HEK293 (cell line): ENCODE results near the gene HOXA3.

Experiments
- GLIS1 ChIP-seq: fragments of 450-650 bp; formaldehyde crosslinking; IDR thresholded peaks from 2 replicates; pipeline ENCODE4 v1.5.1; 2016; ENCODE audit warnings: missing biosample characterization, missing genetic modification characterization
- HOXD13 ChIP-seq: sonication (generic); formaldehyde crosslinking; IDR thresholded peaks from 2 replicates; pipeline ENCODE4 v1.8.0; 2022; ENCODE audit warnings: missing genetic modification reagents, borderline replicate concordance
- KLF1 ChIP-seq: fragments of 450-650 bp; formaldehyde crosslinking; IDR thresholded peaks from 2 replicates; pipeline ENCODE4 v1.5.1; 2016; ENCODE audit warnings: missing biosample characterization, missing genetic modification characterization
- KLF10 ChIP-seq: fragments of 450-650 bp; IDR thresholded peaks from 2 replicates; pipeline ENCODE4 v1.5.1; 2018; ENCODE audit warnings: missing biosample characterization, mild to moderate bottlenecking, missing genetic modification characterization
- TCF7L2 ChIP-seq: IDR thresholded peaks from 2 replicates; pipeline ENCODE4 v1.6.1; 2011; ENCODE audit warnings: low read depth, mild to moderate bottlenecking, inconsistent platforms, low read length, moderate library complexity, borderline replicate concordance
- YY1 ChIP-seq: fragments of 450-650 bp; formaldehyde crosslinking; IDR thresholded peaks from 2 replicates; pipeline ENCODE4 v1.5.1; 2018; ENCODE audit warnings: missing biosample characterization, missing genetic modification characterization
- ZBTB17 ChIP-seq: fragments of 450-650 bp; formaldehyde crosslinking; IDR thresholded peaks from 2 replicates; pipeline ENCODE4 v1.5.1; 2016; ENCODE audit warnings: missing biosample characterization, missing genetic modification characterization
- ZBTB21 ChIP-seq: fragments of 450-650 bp; formaldehyde crosslinking; IDR thresholded peaks from 2 replicates; pipeline ENCODE4 v1.5.1; 2017; ENCODE audit warnings: missing biosample characterization, missing genetic modification characterization
- ZNF121 ChIP-seq: fragments of 450-650 bp; formaldehyde crosslinking; IDR thresholded peaks from 2 replicates; pipeline ENCODE4 v1.5.1; 2016; ENCODE audit warnings: missing biosample characterization, missing genetic modification characterization
- ZNF133 ChIP-seq: fragments of 450-650 bp; formaldehyde crosslinking; IDR thresholded peaks from 2 replicates; pipeline ENCODE4 v1.5.1; 2016; ENCODE audit warnings: missing biosample characterization, missing genetic modification characterization
- ZNF16 ChIP-seq: fragments of 450-650 bp; formaldehyde crosslinking; IDR thresholded peaks from 2 replicates; pipeline ENCODE4 v1.5.1; 2016; ENCODE audit warnings: low read depth, missing biosample characterization, missing genetic modification characterization
- ZNF239 ChIP-seq: fragments of 450-650 bp; formaldehyde crosslinking; IDR thresholded peaks from 2 replicates; pipeline ENCODE4 v1.5.1; 2016; ENCODE audit warnings: missing biosample characterization, missing genetic modification characterization
- ZNF354C ChIP-seq: fragments of 450-650 bp; formaldehyde crosslinking; IDR thresholded peaks from 2 replicates; pipeline ENCODE4 v1.5.1; 2016; ENCODE audit warnings: missing biosample characterization, missing genetic modification characterization, low read depth, borderline replicate concordance
- ZNF37A ChIP-seq: fragments of 450-650 bp; IDR thresholded peaks from 2 replicates; pipeline ENCODE4 v1.5.1; 2018; ENCODE audit warnings: missing biosample characterization, missing genetic modification characterization
- ZNF423 ChIP-seq: fragments of 450-650 bp; formaldehyde crosslinking; IDR thresholded peaks from 2 replicates; pipeline ENCODE4 v1.5.1; 2016; ENCODE audit warnings: missing biosample characterization, missing genetic modification characterization
- ZNF433 ChIP-seq: fragments of 450-650 bp; formaldehyde crosslinking; IDR thresholded peaks from 2 replicates; pipeline ENCODE4 v1.5.1; 2016; ENCODE audit warnings: missing biosample characterization, missing genetic modification characterization, low read depth
- ZNF48 ChIP-seq: fragments of 450-650 bp; formaldehyde crosslinking; IDR thresholded peaks from 2 replicates; pipeline ENCODE4 v1.5.1; 2016; ENCODE audit warnings: missing biosample characterization, missing genetic modification characterization
- ZNF510 ChIP-seq: fragments of 450-650 bp; formaldehyde crosslinking; IDR thresholded peaks from 2 replicates; pipeline ENCODE4 v1.5.1; 2018; ENCODE audit warnings: mild to moderate bottlenecking, missing genetic modification characterization, missing biosample characterization; ENCODE audit not compliant: insufficient replicate concordance
- ZNF529 ChIP-seq: fragments of 450-650 bp; formaldehyde crosslinking; IDR thresholded peaks from 2 replicates; pipeline ENCODE4 v1.5.1; 2017; ENCODE audit warnings: missing genetic modification characterization, missing biosample characterization; ENCODE audit not compliant: insufficient replicate concordance
- ZNF530 ChIP-seq: fragments of 450-650 bp; formaldehyde crosslinking; IDR thresholded peaks from 2 replicates; pipeline ENCODE4 v1.5.1; 2016; ENCODE audit warnings: low read depth, missing biosample characterization, missing genetic modification characterization
- ZNF561 ChIP-seq: fragments of 450-650 bp; IDR thresholded peaks from 2 replicates; pipeline ENCODE4 v1.5.1; 2018; ENCODE audit warnings: missing biosample characterization, missing genetic modification characterization, borderline replicate concordance
- ZNF585B ChIP-seq: fragments of 450-650 bp; formaldehyde crosslinking; IDR thresholded peaks from 2 replicates; pipeline ENCODE4 v1.5.1; 2016; ENCODE audit warnings: missing biosample characterization, missing genetic modification characterization
- ZNF621 ChIP-seq: fragments of 450-650 bp; formaldehyde crosslinking; IDR thresholded peaks from 2 replicates; pipeline ENCODE4 v1.5.1; 2017; ENCODE audit warnings: missing biosample characterization, missing genetic modification characterization
- ZNF626 ChIP-seq: fragments of 450-650 bp; sonication (Bioruptor Pico); formaldehyde crosslinking; IDR thresholded peaks from 2 replicates; pipeline ENCODE4 v1.5.1; 2018; ENCODE audit warnings: missing biosample characterization, missing genetic modification characterization, inconsistent platforms
- ZNF654 ChIP-seq: fragments of 450-650 bp; formaldehyde crosslinking; IDR thresholded peaks from 2 replicates; pipeline ENCODE4 v1.5.1; 2016; ENCODE audit warnings: low read depth, missing biosample characterization, missing genetic modification characterization
- ZNF837 ChIP-seq: fragments of 450-650 bp; formaldehyde crosslinking; IDR thresholded peaks from 2 replicates; pipeline ENCODE4 v1.5.1; 2016; ENCODE audit warnings: missing biosample characterization, missing genetic modification characterization
- ZSCAN16 ChIP-seq: fragments of 450-650 bp; formaldehyde crosslinking; IDR thresholded peaks from 2 replicates; pipeline ENCODE4 v1.5.1; 2016; ENCODE audit warnings: missing biosample characterization, missing genetic modification characterization
- ZXDB ChIP-seq: fragments of 450-650 bp; formaldehyde crosslinking; IDR thresholded peaks from 2 replicates; pipeline ENCODE4 v1.5.1; 2016; ENCODE audit warnings: missing biosample characterization, missing genetic modification characterization
- TF ChIP-seq, protein P1 (sequence below): fragments of 450-650 bp; formaldehyde crosslinking; IDR thresholded peaks from 2 replicates; pipeline ENCODE4 v1.5.1; 2016; ENCODE audit warnings: missing biosample characterization, missing genetic modification characterization
- TF ChIP-seq, protein P2 (sequence below): fragments of 450-650 bp; formaldehyde crosslinking; IDR thresholded peaks from 2 replicates; pipeline ENCODE4 v1.5.1; 2016; ENCODE audit warnings: missing biosample characterization, missing genetic modification characterization
- TF ChIP-seq, protein P3 (sequence below): fragments of 450-650 bp; formaldehyde crosslinking; IDR thresholded peaks from 2 replicates; pipeline ENCODE4 v1.5.1; 2016; ENCODE audit warnings: missing biosample characterization, missing genetic modification characterization
- TF ChIP-seq, protein P4 (sequence below): fragments of 450-650 bp; formaldehyde crosslinking; optimal IDR thresholded peaks from 2 replicates; pipeline ENCODE3; 2016; ENCODE audit warnings: missing biosample characterization, mild to moderate bottlenecking, missing genetic modification characterization
- TF ChIP-seq, protein P5 (sequence below): fragments of 450-650 bp; formaldehyde crosslinking; IDR thresholded peaks from 2 replicates; pipeline ENCODE4 v1.5.1; 2017; ENCODE audit warnings: missing biosample characterization, missing genetic modification characterization

HOXA3 gene

DNA sequence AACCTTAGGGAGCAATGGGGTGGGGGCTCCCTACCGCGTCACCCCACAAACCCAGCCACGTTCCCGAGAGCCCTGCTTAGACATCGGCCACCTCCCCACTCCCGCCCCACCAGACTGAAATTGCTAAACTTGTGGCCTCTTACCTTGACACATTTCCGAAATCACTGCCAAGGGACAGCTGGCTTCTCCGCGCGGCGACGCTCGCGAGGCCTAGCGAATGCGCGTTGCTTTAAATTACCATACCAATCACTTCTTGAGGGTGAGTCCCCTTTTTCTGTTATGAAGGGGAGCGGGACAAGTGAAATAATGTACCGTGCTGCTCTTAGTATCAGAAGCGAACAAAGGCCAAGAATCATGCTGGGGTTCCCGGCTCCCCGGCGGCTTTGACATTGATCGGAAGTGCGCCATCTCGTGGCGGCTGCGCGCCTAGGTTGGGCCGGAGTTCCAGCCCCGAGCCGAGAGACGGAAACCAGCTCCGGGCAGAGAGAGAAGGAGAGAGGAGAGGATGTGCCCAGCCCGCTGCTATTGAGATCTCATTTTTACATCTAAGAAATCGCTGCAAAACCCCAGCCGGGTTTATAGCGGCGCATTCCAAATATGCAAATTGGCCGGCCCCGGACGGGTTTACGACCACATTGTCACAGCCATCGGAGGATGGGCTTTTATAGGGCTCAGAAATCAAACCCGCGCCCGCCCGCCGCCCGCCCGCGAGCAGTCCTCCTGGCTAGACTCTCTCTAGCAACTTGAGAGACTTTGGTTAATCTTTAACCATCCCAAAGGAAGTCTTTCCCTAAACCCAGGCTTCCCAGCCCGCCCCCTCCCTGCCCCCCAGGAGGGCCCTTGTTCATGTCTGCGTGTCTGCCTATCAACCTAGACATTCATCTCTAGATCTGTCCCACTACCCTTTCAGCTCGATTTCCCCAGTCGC, 27.4 kb upstream of the HOXA3 start (continued):
- no peak; the same call in 1 of the 2 replicates for TF ChIP-seq YY1 (tag by site-specific recombination)
- TF ChIP-seq GLIS1 (tag by site-specific recombination) = peak; percentile 54
- 0 out of 2 replicates have a peak, but pooled peaks have one; percentile 18 for TF ChIP-seq ZNF561 (tag by site-specific recombination)
- no peak for TF ChIP-seq ZNF433 (tag by site-specific recombination)
- no peak for TF ChIP-seq ZNF121
- no peak for TF ChIP-seq ZNF37A (tag by site-specific recombination)
- no peak for TF ChIP-seq ZNF530
- no peak for TF ChIP-seq ZNF16
- TF ChIP-seq ZSCAN16 = no peak
- TF ChIP-seq ZNF133 (tag by site-specific recombination) = no peak
- TF ChIP-seq KLF1 = no peak
- TF ChIP-seq ZNF529 (tag by site-specific recombination) = no peak
- TF ChIP-seq ZNF48 = no peak
- no peak for TF ChIP-seq ZNF837
- no peak for TF ChIP-seq TCF7L2
- TF ChIP-seq, protein P1, sequence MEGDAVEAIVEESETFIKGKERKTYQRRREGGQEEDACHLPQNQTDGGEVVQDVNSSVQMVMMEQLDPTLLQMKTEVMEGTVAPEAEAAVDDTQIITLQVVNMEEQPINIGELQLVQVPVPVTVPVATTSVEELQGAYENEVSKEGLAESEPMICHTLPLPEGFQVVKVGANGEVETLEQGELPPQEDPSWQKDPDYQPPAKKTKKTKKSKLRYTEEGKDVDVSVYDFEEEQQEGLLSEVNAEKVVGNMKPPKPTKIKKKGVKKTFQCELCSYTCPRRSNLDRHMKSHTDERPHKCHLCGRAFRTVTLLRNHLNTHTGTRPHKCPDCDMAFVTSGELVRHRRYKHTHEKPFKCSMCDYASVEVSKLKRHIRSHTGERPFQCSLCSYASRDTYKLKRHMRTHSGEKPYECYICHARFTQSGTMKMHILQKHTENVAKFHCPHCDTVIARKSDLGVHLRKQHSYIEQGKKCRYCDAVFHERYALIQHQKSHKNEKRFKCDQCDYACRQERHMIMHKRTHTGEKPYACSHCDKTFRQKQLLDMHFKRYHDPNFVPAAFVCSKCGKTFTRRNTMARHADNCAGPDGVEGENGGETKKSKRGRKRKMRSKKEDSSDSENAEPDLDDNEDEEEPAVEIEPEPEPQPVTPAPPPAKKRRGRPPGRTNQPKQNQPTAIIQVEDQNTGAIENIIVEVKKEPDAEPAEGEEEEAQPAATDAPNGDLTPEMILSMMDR (tag by site-specific recombination) = peak; percentile 83
- TF ChIP-seq ZNF585B (tag by site-specific recombination) = no peak
- TF ChIP-seq, protein P2, sequence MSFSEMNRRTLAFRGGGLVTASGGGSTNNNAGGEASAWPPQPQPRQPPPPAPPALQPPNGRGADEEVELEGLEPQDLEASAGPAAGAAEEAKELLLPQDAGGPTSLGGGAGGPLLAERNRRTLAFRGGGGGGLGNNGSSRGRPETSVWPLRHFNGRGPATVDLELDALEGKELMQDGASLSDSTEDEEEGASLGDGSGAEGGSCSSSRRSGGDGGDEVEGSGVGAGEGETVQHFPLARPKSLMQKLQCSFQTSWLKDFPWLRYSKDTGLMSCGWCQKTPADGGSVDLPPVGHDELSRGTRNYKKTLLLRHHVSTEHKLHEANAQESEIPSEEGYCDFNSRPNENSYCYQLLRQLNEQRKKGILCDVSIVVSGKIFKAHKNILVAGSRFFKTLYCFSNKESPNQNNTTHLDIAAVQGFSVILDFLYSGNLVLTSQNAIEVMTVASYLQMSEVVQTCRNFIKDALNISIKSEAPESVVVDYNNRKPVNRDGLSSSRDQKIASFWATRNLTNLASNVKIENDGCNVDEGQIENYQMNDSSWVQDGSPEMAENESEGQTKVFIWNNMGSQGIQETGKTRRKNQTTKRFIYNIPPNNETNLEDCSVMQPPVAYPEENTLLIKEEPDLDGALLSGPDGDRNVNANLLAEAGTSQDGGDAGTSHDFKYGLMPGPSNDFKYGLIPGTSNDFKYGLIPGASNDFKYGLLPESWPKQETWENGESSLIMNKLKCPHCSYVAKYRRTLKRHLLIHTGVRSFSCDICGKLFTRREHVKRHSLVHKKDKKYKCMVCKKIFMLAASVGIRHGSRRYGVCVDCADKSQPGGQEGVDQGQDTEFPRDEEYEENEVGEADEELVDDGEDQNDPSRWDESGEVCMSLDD (tag by site-specific recombination) = peak; percentile 87
- TF ChIP-seq ZNF621 (tag by site-specific recombination) = no peak
- TF ChIP-seq ZBTB17 (tag by site-specific recombination) = no peak; the same call in none of the 2 replicates
- TF ChIP-seq HOXD13 (CRISPR knock-in tag) = no peak
- TF ChIP-seq ZBTB21 (tag by site-specific recombination) = no peak
- no peak for TF ChIP-seq ZNF423 (tag by site-specific recombination)
- TF ChIP-seq, protein P3, sequence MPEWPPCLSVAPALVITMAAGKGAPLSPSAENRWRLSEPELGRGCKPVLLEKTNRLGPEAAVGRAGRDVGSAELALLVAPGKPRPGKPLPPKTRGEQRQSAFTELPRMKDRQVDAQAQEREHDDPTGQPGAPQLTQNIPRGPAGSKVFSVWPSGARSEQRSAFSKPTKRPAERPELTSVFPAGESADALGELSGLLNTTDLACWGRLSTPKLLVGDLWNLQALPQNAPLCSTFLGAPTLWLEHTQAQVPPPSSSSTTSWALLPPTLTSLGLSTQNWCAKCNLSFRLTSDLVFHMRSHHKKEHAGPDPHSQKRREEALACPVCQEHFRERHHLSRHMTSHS = no peak
- TF ChIP-seq, protein P4, sequence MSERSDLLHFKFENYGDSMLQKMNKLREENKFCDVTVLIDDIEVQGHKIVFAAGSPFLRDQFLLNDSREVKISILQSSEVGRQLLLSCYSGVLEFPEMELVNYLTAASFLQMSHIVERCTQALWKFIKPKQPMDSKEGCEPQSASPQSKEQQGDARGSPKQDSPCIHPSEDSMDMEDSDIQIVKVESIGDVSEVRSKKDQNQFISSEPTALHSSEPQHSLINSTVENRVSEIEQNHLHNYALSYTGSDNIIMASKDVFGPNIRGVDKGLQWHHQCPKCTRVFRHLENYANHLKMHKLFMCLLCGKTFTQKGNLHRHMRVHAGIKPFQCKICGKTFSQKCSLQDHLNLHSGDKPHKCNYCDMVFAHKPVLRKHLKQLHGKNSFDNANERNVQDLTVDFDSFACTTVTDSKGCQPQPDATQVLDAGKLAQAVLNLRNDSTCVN (tag by site-specific recombination) = peak; percentile 64
- TF ChIP-seq ZXDB = peak; percentile 46; the same call in 1 of the 2 replicates
- no peak for TF ChIP-seq ZNF510
- peak; percentile 48; the same call in 1 of the 2 replicates for TF ChIP-seq KLF10 (tag by site-specific recombination)
- no peak for TF ChIP-seq ZNF239 (tag by site-specific recombination)
- TF ChIP-seq, protein P5, sequence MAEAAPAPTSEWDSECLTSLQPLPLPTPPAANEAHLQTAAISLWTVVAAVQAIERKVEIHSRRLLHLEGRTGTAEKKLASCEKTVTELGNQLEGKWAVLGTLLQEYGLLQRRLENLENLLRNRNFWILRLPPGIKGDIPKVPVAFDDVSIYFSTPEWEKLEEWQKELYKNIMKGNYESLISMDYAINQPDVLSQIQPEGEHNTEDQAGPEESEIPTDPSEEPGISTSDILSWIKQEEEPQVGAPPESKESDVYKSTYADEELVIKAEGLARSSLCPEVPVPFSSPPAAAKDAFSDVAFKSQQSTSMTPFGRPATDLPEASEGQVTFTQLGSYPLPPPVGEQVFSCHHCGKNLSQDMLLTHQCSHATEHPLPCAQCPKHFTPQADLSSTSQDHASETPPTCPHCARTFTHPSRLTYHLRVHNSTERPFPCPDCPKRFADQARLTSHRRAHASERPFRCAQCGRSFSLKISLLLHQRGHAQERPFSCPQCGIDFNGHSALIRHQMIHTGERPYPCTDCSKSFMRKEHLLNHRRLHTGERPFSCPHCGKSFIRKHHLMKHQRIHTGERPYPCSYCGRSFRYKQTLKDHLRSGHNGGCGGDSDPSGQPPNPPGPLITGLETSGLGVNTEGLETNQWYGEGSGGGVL (tag by site-specific recombination) = no peak
- peak; percentile 48 for TF ChIP-seq ZNF654
- no peak for TF ChIP-seq ZNF626 (tag by site-specific recombination)
- TF ChIP-seq ZNF354C = no peak
